ENCODE measurements around the gene RABGAP1L.
"Not testable (repeated sequence)": the region's sequence is repeated elsewhere in the genome, so short reads cannot be mapped to it uniquely, and the experiment has no call there.

The RABGAP1L gene

DNA sequence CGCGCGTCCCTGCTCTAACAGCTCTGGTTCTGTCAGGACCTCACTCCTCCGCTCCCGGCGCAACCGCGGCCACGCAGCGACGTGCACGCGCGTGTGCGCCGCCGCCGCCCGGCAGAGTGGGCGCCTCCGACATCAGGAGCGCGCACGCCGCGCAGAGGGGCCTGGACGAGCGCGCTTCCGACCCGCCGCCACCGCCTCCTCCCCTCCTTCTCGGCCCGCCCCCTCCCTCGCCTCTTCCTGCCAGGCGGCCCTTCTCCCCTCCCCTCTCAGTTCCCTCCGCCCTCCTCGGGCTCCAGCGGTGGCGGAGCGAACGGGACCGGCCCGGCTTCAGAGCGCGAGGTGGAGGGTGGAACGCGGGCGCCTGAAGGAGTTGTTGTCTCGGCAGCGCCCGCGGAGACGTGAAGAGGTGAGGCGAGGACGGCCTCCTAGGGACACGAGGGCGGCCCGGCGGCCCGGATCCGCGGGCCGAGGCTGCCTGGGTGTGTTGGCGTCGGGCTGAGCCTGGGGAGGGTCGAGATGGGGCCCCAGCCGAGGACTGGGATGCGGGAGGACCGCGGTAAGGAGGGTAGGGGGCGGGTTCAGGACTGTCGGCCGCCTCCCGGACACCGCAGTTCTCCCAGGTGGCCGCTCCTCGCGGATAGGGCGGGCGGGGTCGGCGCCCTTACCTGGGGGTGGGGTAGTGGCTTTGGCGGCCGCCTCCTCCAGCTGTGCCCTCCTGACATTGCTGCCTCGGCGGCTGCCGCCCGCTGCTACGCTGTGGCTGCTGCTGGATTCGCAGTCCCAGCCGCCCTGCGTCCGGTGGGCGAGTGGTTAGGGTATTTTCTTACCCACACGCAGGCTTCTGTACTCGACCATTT is at the start of gene RABGAP1L:
RABGAP1L (plus strand) TSS at position 269 of the 857 bp plus-strand sequence.
- DNase-seq, result peak; percentile 95 to 98

DNA sequence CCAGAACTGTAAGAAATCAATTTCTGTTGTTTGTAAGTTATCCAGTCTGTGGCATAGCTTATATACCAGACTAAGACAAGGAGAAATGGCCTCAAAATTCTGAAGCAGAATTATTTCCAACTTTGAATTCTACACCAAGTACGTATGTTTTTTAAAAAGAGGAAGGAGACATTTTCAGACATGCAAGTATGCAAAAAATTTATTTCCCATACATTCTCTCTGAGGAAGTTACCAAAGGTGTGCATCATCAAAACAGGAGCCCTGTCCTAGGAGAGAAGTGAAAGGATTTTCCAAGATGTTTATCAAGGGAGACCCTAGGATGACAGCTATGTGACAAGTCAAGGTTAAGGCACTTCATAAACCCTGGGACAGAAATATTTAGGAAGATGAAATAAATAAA is 49.3 kb upstream of the RABGAP1L start:
- no peak for DNase-seq

DNA sequence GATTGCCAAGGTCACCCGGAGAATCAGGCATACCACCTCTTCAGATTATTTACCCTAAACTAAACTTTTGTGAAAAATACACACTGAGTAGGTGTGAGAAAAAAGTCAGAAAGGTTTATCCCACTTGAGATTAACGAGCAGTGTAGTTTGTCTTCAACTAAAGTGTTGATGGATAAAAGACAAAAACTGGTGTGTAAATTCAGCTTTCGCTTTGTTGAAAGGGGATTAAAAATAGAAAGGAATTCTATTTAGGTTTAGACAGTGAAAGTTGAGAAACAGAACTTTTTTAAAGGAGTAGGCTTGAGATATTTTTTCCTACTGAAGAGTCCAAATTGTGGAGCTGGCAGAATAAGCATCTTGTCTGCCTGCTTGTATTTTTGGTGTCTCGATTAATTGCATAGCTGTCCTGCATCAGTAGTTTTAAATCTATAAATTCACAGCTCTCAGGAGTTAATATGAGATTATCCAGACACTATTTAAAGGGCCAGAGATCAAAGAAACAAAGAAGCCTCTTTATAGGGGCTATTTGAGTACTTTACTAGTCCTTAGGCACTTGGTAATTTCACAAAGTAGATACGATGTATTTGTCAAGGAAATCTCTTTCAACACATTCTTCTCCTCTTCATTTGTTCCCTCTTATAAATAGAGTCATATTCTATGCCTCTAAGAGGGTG is 46.7 kb upstream of the RABGAP1L start:
- no peak for DNase-seq

DNA sequence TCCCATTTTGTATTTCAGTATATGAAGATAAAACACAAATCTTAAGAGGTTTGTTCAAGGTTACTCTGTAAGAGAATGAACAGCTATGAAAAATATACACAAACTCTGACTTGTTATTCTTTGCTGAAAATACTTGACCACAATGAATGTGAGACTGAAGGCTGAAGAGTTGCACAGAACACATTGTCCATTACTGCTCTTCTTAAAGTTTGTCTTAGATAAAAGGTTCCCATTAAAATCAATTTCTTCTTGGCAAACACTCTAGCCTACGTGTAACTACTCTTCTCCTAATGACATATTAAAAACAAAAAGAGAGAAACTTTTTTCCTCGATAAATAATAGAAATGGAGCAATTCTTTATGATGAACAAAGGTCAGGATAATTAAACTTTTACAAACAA is 45.2 kb upstream of the RABGAP1L start:
- DNase-seq, result no peak

DNA sequence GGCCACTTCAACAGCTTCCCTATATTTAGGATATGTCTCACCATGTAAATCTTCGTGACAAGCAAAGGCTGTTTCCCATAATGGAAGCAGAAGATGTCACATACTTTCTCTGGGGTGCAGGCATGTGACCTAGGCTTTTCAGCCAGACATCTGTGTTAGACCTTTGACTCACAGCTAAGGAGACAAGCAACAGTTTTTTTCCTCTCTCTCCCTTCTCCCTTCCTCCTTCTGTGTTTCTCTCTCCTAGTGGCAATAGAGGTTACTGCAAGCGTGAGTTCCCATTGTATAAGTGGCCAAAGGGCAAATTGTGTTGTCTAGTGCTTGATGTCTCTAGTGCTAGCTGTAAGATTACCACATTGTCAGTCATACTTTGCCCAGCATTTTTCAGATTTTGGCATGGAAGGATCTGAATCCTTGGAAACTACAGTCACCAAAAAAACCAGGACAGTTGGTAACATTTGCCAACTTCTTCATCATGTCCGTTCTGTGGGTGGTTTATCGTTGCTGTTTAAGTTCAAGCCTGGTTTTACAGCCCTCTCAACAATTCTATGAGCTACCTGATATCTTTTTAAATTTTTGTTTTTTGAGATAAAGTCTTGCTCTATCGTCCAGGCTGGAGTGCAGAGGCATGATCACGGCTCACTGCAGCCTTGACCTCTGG is 44.4 kb upstream of the RABGAP1L start:
- DNase-seq, result peak; percentile 51 to 70

DNA sequence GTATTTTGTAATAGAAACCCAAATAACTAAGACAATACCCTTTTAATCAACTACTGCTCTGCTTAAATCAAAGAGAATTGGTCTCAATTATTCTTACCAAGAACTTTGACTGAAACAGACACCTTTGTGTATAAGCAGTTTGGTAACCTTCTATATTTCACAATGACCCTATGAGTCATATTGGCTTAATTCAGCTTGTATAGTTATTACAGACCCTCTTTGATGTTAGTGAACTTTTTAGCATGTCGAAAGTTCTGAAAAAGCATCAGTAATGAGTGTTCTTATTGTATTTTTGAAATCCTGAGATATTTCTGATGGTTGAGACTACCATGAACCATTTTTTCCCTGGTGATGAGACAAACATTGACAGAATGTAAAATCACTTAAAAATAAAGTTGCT is 43.3 kb upstream of the RABGAP1L start:
- no peak for DNase-seq

DNA sequence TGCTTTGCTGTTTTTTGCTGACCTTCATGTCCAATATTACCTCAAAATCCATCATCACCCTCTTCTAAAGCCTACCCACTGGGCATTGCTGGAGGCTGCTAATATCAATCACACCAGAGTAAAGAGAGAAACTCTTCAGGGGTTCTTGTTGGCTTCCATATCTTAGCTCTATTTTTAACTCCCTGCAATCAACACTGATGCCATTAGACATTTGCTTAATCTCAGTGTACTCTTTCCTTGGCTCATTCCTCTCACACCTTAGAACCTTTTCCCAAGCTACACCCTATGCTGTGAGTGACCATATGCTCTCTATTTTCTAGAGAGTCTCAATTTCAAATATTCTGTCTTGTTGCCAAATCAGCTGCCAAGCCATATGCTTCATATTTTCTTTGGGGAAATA is 40.6 kb upstream of the RABGAP1L start:
- DNase-seq, result peak; percentile 47 to 90

DNA sequence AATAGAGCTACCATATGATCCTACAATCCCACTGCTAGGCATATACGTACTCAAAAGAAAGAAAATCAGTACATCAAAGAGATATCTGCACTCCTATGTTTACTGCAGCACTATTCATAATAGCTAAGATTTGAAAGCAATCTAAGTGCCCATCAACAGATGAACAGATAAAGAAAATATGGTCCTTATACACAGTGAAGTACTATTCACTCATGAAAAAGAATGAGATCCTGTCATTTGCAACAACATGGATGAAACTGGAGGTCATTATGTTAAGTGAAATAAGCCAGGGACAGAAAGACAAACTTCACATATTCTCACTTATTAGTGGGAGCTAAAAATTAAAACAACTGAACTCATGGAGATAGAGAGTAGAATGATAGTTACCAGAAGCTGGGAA is 37.0 kb upstream of the RABGAP1L start:
- DNase-seq, result not testable (repeated sequence)

DNA sequence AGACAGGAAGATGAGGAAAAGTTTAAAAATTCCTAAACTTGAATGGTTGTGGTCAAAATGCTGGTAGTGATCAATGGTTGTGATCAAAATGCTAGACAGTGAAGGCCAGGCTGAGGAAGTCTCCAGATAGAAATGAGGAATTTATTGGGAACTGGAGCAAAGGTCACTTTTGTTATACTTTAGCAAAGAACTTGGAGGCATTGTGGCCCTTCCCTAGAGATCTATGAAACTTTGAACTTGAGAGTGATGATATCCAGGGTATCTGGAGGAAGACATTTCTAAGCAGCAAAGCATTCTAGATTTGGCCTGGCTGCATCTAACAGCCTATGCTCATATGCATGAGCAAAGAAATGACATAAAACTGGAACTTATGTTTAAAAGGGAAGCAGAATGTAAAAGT is 35.5 kb upstream of the RABGAP1L start:
- DNase-seq, result no peak

DNA sequence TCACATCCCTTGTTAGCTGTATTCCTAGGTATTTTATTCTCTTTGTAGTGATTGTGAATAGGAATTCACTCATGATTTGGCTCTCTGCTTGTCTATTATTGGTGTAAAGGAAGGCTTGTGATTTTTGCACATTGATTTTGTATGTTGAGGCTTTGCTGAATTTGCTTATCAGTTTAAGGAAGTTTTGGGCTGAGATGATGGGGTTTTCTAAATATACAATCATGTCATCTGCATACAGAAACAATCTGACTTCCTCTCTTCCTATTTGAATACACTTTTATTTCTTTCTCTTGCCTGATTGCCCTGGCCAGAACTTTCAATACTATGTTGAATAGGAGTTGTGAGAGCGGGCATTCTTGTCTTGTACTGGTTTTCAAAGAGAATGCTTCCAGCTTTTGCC is 32.1 kb upstream of the RABGAP1L start:
- DNase-seq, result not testable (repeated sequence)

DNA sequence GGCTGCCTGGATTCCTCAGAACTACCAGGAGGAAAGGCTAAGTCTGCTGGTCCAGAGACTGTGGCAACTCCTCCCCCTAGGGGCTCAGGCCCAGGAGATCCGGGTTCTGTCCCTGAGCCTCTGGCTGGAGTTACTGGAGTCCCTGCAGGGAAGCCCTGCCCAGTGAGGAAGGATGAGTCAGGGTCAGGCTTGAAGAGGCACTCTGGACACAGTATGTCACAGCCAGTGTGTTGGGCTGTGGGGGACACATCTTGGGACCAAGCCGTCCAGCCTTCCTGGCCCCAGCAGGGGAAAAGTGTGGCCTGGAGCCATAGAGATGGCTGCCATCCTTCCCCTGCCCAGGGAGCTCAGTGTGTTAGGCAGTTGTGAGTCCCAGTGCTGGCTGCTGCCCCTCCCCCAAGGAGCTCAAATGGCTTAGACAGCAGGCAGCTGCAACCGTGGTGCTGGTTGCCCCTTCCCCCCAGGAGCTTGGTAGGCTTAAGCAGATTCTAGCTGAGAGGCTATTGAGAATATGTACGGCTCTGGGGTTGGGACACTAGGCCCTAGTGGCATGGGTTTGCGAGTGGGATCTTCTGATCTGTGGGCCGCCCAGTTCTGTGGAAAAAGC is 28.2 kb upstream of the RABGAP1L start:
- DNase-seq, result no peak

DNA sequence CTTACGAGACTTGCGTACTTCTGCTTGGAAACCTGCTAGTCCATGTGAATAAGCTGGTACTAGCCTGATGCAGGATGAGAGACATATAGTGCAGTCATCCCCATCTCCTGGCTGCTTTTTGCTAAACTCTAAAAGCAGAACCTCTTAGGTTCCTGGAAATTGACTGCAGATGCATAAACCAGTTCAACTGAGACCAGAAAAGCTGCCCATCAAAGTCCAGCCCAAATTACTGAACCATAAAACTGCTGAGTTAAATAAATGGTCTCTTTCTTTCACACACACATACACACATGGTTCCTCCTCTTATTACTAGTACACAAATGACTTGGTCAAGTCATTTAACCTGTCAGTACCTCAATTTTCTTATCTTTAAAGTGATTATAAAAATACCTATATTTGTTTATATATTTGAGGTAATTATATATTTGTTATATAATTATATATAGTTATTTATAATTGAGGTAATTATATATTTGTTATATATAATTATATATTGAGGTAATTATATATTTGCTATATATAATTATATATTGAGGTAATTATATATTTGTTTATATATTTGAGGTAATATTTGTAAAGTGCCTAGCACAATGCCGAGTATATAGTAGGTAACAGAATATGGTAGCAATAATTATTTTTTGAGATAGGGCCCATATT is 25.2 kb upstream of the RABGAP1L start:
- no peak for DNase-seq

DNA sequence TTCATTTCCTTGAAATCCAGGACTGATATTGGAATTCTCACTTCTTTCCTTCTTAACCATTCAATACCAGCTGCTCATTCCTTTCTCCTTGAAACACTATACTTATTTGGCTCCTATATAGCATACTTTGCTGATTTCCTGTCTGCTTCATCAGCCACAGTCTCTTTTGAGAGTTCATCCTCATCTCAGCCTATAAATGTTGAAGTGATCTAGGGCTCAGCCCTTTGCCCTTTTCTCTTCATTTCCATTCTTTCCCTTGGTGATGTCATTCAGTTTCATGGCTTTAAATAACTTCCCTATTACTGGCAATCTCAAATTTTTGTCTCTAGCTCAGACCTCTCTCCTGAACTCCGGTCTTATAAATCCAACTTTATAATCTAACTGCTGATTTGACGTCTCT is 24.1 kb upstream of the RABGAP1L start:
- DNase-seq, result no peak

DNA sequence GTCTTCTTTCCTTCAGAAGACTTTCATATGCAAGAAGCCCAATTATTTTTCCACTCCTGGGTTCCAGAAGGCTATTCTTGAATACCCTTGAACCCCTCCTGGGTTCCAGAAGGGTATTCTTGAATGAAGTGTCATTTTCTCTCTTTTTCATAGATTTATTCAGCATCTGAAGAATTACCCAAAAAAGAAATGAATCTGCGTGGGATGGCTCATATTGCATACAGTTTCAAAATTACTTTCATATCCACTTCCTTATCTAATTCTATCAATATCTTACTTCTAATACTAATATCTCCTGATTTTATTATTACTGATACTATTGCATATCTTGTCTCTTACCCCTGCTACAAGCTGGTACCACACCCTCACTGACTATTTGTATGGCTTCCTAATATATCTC is 22.6 kb upstream of the RABGAP1L start:
- DNase-seq, result no peak

DNA sequence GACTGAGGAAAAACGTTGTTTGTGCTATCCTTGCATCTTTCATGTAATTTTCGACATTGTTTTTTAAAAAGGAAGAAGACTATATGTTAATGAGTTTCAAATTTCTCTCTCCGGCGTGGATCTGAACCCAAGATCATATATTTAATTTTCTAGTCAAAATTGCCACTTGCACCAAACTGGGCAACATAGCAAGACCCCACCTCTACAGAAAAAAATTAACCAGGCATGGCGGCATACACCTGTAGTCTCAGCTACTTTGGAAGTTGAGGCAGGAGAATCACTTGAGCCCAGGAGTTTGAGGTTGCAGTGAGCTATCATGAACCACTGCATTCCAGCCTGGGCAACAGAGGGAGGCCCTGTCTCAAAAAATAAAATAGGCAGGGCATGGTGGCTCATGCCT is 16.5 kb upstream of the RABGAP1L start:
- DNase-seq, result no peak

DNA sequence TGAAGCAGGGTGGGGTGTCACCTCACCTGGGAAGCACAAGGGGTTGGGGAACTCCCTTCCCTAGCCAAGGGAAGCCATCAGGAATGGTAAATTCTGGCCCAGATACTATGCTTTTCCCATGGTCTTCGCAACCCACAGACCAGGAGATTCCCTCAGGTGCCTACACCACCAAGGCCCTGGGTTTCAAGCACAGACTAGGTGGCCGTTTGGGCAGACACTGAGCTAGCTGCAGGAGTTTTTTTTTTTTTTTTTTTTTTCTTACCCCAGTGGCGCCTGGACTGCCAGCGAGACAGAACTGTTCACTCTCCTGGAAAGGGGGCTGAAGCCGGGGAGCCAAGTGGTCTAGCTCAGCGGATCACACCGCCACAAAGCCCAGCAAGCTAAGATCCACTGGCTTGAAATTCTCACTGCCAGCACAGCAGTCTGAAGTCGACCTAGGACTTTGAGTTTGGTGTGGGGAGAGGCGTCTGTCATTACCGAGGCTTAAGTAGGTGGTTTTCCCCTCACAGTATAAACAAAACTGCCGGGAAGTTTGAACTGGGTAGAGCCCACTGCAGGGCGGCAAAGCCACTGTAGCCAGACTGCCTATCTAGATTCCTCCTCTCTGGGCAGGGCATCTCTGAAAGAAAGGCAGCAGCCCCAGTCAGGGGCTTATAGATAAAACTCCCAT is 15.5 kb upstream of the RABGAP1L start:
- not testable (repeated sequence) for DNase-seq

DNA sequence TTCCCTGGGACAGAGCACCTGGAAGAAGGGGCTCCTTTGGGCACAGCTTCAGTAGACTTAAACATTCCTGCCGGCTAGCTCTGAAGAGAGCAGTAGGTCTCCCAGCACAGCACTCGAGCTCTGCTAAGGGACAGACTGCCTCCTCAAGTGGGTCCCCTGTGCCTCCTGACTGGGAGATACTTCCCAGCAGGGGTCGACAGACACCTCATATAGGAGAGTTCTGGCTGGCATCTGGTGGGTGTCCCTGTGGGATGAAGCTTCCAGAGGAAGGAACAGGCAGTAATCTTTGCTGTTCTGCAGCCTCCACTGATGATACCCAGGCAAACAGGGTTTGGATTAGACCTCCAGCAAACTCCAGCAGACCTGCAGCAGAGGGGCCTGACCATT is 14.9 kb upstream of the RABGAP1L start:
- not testable (repeated sequence) for DNase-seq

DNA sequence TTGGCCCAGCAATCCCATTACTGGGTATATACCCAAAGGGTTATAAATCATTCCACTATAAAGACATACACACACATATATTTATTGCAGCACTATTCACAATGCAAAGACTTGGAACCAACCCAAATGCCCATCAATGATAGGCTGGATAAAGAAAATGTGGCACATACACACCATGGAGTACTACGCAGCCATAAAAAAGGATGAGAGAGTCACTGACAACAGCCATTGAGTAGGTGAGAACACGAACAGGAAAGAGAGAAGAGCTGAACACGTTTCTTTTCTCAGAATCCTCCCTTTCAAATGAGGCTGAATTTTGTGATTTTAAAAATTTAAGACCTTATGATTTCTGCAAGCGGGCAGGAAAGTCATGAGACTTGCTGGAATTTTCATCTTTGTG is 10.1 kb upstream of the RABGAP1L start:
- DNase-seq, result no peak

DNA sequence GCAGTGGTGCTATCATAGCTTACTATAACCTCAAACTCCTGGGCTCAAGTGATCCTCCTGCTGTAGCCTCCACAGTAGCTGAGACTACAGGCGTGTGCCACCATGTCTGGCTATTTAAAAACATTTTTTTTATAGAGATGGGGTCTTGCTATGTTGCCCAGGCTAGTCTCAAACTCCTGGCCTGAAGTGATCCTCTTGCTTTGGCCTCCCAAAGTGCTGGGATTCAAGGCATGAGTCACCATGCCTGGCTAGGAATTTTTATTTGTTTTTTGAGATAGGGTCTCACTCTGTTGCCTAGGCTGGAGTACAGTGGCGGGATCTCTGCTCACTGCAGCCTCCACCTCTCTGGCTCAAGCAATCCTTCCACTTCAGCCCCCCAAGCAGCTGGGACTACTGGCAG is 8.8 kb upstream of the RABGAP1L start:
- DNase-seq, result no peak

DNA sequence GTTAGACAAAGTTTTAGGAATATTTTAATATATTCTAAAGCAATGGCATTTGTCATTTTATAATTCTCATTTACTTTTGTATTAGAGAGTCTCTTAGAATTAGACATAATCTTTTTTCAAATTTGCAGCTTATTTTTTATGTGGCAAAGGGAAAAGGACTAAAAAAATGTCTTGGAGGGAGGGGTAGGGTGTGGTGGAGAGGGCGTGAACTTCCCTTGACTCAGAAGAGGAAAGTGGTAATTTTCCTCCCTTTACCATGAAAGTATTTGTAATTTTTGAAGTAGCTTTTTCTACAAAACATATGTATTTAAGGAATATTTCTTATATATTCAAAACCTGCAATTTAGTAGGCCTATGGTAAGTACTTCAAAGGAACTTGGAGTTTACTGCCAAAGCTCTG is 6.9 kb upstream of the RABGAP1L start:
- no peak for DNase-seq

DNA sequence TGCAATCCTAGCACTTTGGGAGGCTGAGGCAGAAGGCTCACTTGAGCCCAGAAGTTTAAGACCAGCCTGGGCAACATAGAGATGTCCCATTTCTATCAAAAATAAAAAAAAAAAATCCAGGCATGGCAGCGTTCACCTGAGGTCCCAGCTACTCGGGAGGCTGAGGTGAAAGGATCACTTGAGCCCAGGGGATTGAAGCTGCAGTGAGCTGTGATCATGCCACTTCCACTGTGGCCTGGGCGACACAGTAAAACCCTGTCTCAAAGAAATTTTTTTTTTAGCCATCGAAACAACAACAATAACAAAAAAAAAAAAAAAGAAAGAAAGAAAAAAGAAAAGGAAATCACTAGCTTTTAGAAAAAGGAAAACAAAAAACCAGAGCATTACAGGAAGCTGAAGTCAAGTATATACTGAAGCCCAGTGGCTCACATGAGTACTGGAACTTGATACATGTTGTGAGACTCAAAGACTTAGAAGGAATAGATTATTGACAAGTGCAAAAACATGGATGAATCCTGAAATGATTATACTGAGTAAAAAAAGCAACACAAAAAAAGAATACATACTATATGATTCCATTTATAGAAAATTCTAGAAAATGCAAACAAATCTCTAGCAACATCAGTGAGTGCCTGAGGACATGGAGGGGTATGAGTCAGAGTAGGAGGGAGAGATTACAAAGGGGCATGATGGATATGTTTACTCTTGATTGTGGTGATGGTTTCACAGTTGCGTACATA is 6.1 kb upstream of the RABGAP1L start:
- no peak for DNase-seq

DNA sequence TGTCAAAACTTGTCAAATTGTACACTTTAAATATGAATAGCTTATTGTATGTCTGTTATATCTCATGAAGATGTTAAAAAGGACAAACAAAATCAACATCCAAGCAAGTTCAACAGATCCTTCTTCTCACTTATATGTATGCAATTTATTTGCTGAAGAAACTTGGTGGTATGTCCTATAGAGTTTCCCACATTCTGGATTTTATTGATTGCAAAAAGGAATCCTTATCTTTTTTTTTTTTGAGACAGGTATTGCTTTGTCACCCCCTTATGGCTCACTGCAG is 5.6 kb upstream of the RABGAP1L start:
- no peak for DNase-seq
